Cardiac muscle cell (in vitro differentiated cells and primary cell): ENCODE data around the gene EIF3I. TPM values are rescaled to one million over a fixed set of nuclear protein-coding genes. Genes with fewer than 3 reads are reported as not detected.

Source experiments
- DNase-seq, 2 donors: peaks; one replicate each; pipeline versions ENCODE4 v3.0.0 to v3.0.0-alpha.2; 2010 to 2017; ENCODE audit warnings: low read depth in 1 of 2, low spot score in 1 of 2
- H3K27ac ChIP-seq: fragments of 200-600 bp; sonication (generic); 2 replicates; pipeline ENCODE4 v1.5.1; 2016
- H3K27me3 ChIP-seq: fragments of 200-600 bp; sonication (generic); 2 replicates; pipeline ENCODE4 v1.6.0; 2016; ENCODE audit warnings: control low read depth
- H3K36me3 ChIP-seq: fragments of 200-600 bp; sonication (generic); 2 replicates; pipeline ENCODE4 v1.5.1; 2016; ENCODE audit warnings: control low read depth
- H3K4me1 ChIP-seq: fragments of 200-600 bp; sonication (generic); 2 replicates; pipeline ENCODE4 v1.8.1; 2017; ENCODE audit warnings: low read depth, mild to moderate bottlenecking, mixed run types
- H3K4me3 ChIP-seq: fragments of 200-600 bp; sonication (generic); 2 replicates; pipeline ENCODE4 v1.5.1; 2016; ENCODE audit warnings: mild to moderate bottlenecking
- H3K9me3 ChIP-seq: fragments of 200-600 bp; sonication (generic); 2 replicates; pipeline ENCODE4 v1.5.1; 2017; ENCODE audit warnings: low read depth, mild to moderate bottlenecking, control low read depth
- CTCF ChIP-seq: IDR thresholded peaks from 2 replicates; pipeline ENCODE4 v1.5.1; 2012; ENCODE audit warnings: low read depth, mild to moderate bottlenecking, low read length
- polyA plus RNA-seq: library from polyadenylated mRNA; unstranded; fragments of >200 nt; fragmentation: Nextera tagmentation; extraction: Ambion mirVana; gene quantifications from 2 replicates; pipeline ENCODE4 v1.2.1, GENCODE V29; 2016
- total RNA-seq: library from RNA; depleted of rRNA; stranded (reverse); fragments of >200 nt; gene quantifications from 2 replicates; pipeline ENCODE4 v1.2.3, GENCODE V29; 2016

The EIF3I gene
- total and polyA plus RNA-seq, 2 experiments from 2014 or later = 165 to 239 TPM

GRCh38 chr1:32195972-32196823 is 26.0 kb upstream of the EIF3I start:
- Histone ChIP-seq H3K9me3 (no peaks in the 10 kb centered on the region), H3K36me3 (peaks cover 48% of the 10 kb centered on the region), H3K27ac (no peak overlapping the region), H3K4me1 (peaks cover 12% of the 10 kb centered on the region), H3K27me3 (no peaks in the 10 kb centered on the region), H3K4me3 (no peak overlapping the region)
- TF ChIP-seq CTCF = no peak
- no peak for DNase-seq

- peaks cover 12% of the 10 kb centered on the region for H3K4me1 ChIP-seq
- H3K4me3 ChIP-seq = no peak overlapping the region
- H3K27ac ChIP-seq = no peak overlapping the region
- H3K36me3 ChIP-seq = peaks cover 43% of the 10 kb centered on the region
- H3K9me3 ChIP-seq = no peaks in the 10 kb centered on the region
- TF ChIP-seq CTCF = no peak
- DNase-seq = no peak
- no peaks in the 10 kb centered on the region for H3K27me3 ChIP-seq
Observed at GRCh38 chr1:32197074-32197473, 25.1 kb upstream of the EIF3I start.

GRCh38 chr1:32197837-32198236 is 24.4 kb upstream of the EIF3I start:
- H3K36me3 ChIP-seq = peaks cover 35% of the 10 kb centered on the region
- peaks cover 12% of the 10 kb centered on the region for H3K4me1 ChIP-seq
- H3K9me3 ChIP-seq = no peaks in the 10 kb centered on the region
- no peak overlapping the region for H3K4me3 ChIP-seq
- no peaks in the 10 kb centered on the region for H3K27me3 ChIP-seq
- no peak for DNase-seq
- peak overlapping the region; percentile 18 for H3K27ac ChIP-seq
- no peak for TF ChIP-seq CTCF

GRCh38 chr1:32198237-32199042 is 23.8 kb upstream of the EIF3I start:
- Histone ChIP-seq H3K4me1 (peaks cover 12% of the 10 kb centered on the region), H3K27ac (peak overlapping the region; percentile 77), H3K36me3 (peaks cover 30% of the 10 kb centered on the region), H3K9me3 (no peaks in the 10 kb centered on the region), H3K27me3 (no peaks in the 10 kb centered on the region), H3K4me3 (no peak overlapping the region)
- DNase-seq = no peak
- no peak for TF ChIP-seq CTCF

- no peaks in the 10 kb centered on the region for H3K9me3 ChIP-seq
- H3K27ac ChIP-seq = peak overlapping the region; percentile 77
- no peak overlapping the region for H3K4me3 ChIP-seq
- TF ChIP-seq CTCF = no peak
- H3K4me1 ChIP-seq = peaks cover 12% of the 10 kb centered on the region
- no peaks in the 10 kb centered on the region for H3K27me3 ChIP-seq
- DNase-seq = no peak
- H3K36me3 ChIP-seq = peaks cover 25% of the 10 kb centered on the region
Observed at GRCh38 chr1:32199043-32199716, 23.0 kb upstream of the EIF3I start.
